KMS-11 (cell line): ENCODE results near the gene TBCD.

ENCODE experiments used
- H2AFZ ChIP-seq: fragments of 200-600 bp; sonication (generic); 2 replicates; pipeline ENCODE4 v1.6.1; 2016; ENCODE audit warnings: antibody characterized with exemption, mixed run types, low read depth
- H3K27ac ChIP-seq: fragments of 200-600 bp; sonication (generic); 2 replicates; pipeline ENCODE4 v1.6.1; 2016; ENCODE audit warnings: mild to moderate bottlenecking, mixed run types
- H3K27me3 ChIP-seq: fragments of 200-600 bp; sonication (generic); 2 replicates; pipeline ENCODE4 v1.6.1; 2017; ENCODE audit warnings: mild to moderate bottlenecking, low read depth, mixed run types, moderate library complexity; ENCODE audit not compliant: insufficient read depth
- H3K36me3 ChIP-seq: fragments of 200-600 bp; sonication (generic); 2 replicates; pipeline ENCODE4 v1.6.1; 2017; ENCODE audit warnings: mild to moderate bottlenecking, mixed run types; ENCODE audit not compliant: insufficient read depth
- H3K4me1 ChIP-seq: fragments of 200-600 bp; sonication (generic); 2 replicates; pipeline ENCODE4 v1.6.1; 2016; ENCODE audit warnings: mild to moderate bottlenecking, low read depth, mixed run types; ENCODE audit not compliant: poor library complexity, severe bottlenecking
- H3K4me2 ChIP-seq: fragments of 200-600 bp; sonication (generic); 2 replicates; pipeline ENCODE4 v1.7.0; 2016; ENCODE audit warnings: mild to moderate bottlenecking, mixed run types
- H3K4me3 ChIP-seq: fragments of 200-600 bp; sonication (generic); IDR thresholded peaks from 2 replicates; pipeline ENCODE4 v1.6.1; 2017; ENCODE audit warnings: low read depth, low read length, mixed read lengths; ENCODE audit not compliant: insufficient read depth
- H3K79me2 ChIP-seq: fragments of 200-600 bp; sonication (generic); 2 replicates; pipeline ENCODE4 v1.6.1; 2016; ENCODE audit warnings: low read depth, mixed run types; ENCODE audit not compliant: insufficient read depth
- H3K9ac ChIP-seq: fragments of 200-600 bp; sonication (generic); 2 replicates; pipeline ENCODE4 v1.6.1; 2016; ENCODE audit warnings: mild to moderate bottlenecking, mixed run types
- H4K20me1 ChIP-seq: fragments of 200-600 bp; sonication (generic); 2 replicates; pipeline ENCODE4 v1.6.1; 2016; ENCODE audit warnings: mild to moderate bottlenecking, mixed run types; ENCODE audit not compliant: insufficient read depth
- TF ChIP-seq, protein P1 (sequence below): fragments of 200-600 bp; sonication (generic); conservative IDR thresholded peaks from 2 replicates; pipeline ENCODE4 v1.6.1; 2017; ENCODE audit warnings: low read depth, mild to moderate bottlenecking, antibody characterized with exemption, low read length, moderate library complexity, mixed read lengths

Gene TBCD

DNA sequence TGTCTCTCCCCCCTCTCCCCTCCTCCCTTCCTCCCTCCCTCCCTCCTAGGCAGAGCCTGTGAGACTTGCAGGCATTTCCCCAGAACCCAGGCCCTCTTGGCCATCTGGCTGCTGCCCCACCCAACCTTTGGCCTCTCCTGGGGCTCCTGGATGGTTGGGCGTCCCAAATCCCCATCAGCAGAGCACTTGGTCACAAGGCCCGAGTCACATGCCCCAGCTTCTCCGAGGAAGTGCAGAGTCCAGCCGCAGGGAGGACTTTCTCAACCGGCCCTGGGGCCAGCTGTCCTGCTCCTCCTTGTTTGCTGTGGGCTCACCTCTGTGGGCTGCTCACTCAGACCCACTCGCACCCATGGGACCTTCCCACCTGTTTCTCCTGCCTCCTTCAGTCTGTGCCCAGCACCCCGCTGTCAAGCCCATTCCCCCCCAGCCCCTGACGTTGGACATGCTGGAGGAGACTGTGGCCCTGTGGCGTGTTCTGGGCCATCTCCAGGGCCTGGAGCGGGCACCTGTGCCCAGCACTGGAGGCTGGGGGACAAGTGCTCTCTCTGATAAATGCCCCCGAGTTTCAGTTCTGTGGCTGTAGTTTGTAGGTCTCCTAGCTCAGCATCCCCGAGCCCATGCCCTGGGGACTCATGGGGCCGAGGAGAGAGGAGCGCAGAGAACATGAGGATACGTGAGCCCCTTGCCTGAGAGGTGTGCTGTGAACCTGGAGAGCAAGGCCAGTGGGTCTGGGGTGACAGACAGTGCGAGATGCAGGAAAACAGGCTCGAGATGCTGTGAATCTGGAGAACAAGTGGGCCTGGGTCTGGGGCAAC lies 130.2 kb downstream of the TBCD start:
- Histone ChIP-seq H3K79me2 (0 out of 2 replicates have a peak, but pooled peaks cover 4% of the 10 kb centered on the region), H3K9ac (no peak overlapping the region), H3K36me3 (no peaks in the 10 kb centered on the region), H4K20me1 (no peaks in the 10 kb centered on the region), H3K4me1 (peaks cover 2% of the 10 kb centered on the region), H3K4me3 (no peak overlapping the region), H3K27me3 (no peaks in the 10 kb centered on the region), H3K27ac (no peak overlapping the region), H2AFZ (no peak overlapping the region), H3K4me2 (no peak overlapping the region)
- TF ChIP-seq, protein P1, sequence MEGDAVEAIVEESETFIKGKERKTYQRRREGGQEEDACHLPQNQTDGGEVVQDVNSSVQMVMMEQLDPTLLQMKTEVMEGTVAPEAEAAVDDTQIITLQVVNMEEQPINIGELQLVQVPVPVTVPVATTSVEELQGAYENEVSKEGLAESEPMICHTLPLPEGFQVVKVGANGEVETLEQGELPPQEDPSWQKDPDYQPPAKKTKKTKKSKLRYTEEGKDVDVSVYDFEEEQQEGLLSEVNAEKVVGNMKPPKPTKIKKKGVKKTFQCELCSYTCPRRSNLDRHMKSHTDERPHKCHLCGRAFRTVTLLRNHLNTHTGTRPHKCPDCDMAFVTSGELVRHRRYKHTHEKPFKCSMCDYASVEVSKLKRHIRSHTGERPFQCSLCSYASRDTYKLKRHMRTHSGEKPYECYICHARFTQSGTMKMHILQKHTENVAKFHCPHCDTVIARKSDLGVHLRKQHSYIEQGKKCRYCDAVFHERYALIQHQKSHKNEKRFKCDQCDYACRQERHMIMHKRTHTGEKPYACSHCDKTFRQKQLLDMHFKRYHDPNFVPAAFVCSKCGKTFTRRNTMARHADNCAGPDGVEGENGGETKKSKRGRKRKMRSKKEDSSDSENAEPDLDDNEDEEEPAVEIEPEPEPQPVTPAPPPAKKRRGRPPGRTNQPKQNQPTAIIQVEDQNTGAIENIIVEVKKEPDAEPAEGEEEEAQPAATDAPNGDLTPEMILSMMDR = no peak

DNA sequence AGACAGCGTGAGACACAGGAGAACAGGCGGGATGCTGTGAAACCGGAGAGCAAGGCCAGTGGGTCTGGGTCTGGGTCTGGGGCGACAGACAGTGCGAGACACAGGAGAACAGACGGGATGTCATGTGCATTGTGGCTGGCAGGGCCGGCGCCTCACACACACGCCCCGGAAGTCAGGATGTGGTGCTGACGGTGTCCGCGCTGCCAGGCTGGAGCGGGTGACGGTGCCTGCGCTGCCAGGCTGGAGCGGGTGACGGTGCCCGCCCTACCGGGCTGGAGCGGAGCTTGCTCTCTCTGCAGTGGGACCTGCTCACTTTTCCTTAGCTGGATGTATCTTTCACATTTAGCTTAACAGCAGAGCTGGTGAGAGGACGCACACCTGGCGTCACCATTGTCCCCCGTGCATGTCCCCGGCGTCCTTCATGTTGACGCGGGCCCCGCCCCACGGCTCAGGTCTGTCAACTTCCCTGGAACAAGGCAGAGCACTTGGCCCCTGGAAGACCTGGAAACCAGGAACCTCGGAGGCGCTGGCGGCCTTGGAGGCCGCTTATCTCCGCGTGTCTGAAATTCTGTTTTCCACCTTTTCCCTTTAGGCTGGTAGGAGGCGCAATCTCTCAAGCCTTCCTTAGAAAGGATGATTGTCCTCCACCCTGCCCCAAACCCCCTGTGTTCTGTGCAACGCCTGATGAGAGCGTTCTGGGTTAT lies 131.0 kb downstream of the TBCD start:
- Histone ChIP-seq H3K27me3 (no peaks in the 10 kb centered on the region), H3K79me2 (0 out of 2 replicates have a peak, but pooled peaks cover 4% of the 10 kb centered on the region), H3K9ac (no peak overlapping the region), H3K4me3 (no peak overlapping the region), H3K27ac (no peak overlapping the region), H4K20me1 (no peaks in the 10 kb centered on the region), H3K36me3 (no peaks in the 10 kb centered on the region), H3K4me1 (no peaks in the 10 kb centered on the region), H3K4me2 (no peak overlapping the region), H2AFZ (no peak overlapping the region)
- TF ChIP-seq, protein P1 = no peak

DNA sequence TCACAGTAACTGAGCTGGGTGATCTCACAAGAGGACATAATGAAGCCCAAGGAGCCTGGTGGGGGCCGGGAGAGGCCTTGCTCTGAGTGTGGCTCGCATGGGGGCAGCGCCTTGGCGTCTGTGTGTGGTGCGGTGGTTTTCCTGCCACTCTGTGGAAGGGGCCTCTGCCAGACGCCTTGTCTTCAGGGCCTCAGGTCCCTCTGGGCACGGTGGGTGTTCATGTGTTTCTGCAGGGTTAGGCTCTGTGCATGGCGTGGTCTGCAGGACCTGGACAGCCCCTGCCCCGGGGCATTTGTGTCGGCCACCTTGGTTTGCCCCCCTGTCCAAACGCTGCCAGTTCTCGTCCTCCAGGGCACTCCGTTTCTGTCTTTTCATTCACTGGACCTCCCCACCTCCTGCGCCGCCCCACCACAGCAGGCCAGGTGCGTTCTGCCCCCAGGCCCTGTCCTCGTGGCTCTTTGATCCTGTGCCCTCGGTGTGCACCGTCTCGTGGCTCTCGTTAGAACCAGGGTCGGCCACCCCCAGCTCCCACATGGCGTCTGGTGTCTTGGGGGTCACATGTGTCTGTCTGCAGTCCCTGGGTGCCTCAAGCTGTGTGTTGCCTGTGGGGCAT lies 131.7 kb downstream of the TBCD start:
- H3K4me1 ChIP-seq = no peaks in the 10 kb centered on the region
- H3K27ac ChIP-seq = no peak overlapping the region
- no peak overlapping the region for H3K9ac ChIP-seq
- H4K20me1 ChIP-seq = no peaks in the 10 kb centered on the region
- H2AFZ ChIP-seq = no peak overlapping the region
- H3K27me3 ChIP-seq = no peaks in the 10 kb centered on the region
- H3K4me3 ChIP-seq = no peak overlapping the region
- no peak overlapping the region for H3K4me2 ChIP-seq
- no peaks in the 10 kb centered on the region for H3K36me3 ChIP-seq
- TF ChIP-seq, protein P1 = no peak
- 0 out of 2 replicates have a peak, but pooled peaks cover 4% of the 10 kb centered on the region for H3K79me2 ChIP-seq

DNA sequence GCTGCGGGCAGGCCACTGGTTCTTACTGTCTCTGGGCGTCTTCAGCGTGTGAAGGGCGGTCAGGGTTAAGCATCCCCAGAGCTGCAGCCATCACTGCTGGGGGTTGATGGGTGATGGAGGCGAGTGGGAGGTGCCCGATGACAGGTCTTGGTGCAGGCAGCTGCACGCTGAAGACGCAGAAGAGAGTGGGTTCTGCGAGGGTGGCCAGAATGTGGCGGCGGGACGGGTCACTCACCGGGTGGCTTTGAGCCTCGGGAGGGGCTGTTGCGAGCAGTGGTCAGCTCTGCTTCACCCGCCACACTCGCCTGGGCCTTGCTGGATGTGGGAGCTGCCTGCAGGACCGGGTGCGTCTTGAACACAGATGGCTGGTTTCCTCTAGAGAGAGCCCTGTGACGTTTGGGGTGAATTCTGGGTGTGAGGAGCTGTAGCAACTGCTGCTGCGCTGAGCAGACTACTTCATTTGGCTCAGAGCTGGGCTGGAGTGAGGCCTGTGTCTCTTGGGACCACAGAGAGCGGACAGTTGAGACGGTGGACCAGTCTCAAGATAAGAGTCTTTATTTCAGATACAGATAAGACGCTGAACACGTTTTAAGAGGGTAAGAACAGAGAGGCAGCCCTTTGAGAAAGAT lies 132.6 kb downstream of the TBCD start:
- H3K4me3 ChIP-seq = no peak overlapping the region

More for the DNA sequence above, 132.6 kb downstream of the TBCD start:
- Histone ChIP-seq H2AFZ (no peak overlapping the region), H3K27ac (no peak overlapping the region), H3K27me3 (no peaks in the 10 kb centered on the region), H3K36me3 (no peaks in the 10 kb centered on the region), H3K4me2 (no peak overlapping the region), H3K9ac (no peak overlapping the region), H3K4me1 (no peaks in the 10 kb centered on the region), H4K20me1 (no peaks in the 10 kb centered on the region), H3K79me2 (0 out of 2 replicates have a peak, but pooled peaks cover 4% of the 10 kb centered on the region)
- TF ChIP-seq, protein P1 = no peak
